NCI-H2029 treated with DMSO at 0.1 percent for 48 hours (cell line): Measurements from ENCODE around the gene MYO3B.
"Not testable (repeated sequence)": the region's sequence is repeated elsewhere in the genome, so short reads cannot be mapped to it uniquely, and the experiment has no call there.

Source experiments
- DNase-seq: peaks from one replicate; lab custom pipeline; 2025; lab: John Stamatoyannopoulos, UW

The MYO3B gene

DNA sequence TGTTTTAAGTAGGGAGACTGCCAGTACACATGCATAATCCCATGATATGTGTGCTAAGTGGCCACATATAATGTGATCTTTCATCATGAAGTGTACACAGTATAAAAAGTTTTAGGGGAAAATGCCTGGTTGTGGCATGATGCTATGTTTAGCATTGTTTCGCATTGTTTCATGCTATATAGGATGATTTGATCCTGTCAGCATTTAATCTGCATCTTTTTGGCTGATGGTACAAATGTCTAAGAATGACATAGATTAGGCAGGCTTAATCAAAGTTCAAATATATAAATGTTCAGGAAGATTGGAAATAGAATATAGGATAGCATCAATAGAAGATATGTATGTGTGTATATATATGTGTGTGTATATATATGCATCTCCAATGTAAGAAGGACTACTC lies 83.6 kb downstream of the MYO3B start:
- DNase-seq: no peak

DNA sequence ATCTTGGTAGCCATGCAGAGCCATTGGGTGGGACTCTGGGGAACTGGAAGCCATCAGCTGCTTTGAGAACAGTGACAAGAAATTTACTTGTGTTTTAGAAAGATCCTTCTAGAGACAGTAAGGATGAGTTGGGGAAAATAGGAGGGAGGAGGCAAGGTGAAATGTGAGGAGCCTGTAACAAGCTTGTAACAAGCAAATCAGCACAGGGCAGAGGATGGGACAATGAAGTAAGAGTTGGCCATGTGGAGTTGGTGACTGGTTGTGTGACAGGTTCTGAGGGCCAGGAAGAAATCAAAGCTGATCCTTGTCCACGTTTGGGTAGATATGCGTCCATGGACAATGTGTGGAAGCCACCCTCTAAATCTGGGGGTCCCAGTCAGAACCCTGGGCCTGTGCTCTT lies 84.4 kb downstream of the MYO3B start:
- DNase-seq: no peak

DNA sequence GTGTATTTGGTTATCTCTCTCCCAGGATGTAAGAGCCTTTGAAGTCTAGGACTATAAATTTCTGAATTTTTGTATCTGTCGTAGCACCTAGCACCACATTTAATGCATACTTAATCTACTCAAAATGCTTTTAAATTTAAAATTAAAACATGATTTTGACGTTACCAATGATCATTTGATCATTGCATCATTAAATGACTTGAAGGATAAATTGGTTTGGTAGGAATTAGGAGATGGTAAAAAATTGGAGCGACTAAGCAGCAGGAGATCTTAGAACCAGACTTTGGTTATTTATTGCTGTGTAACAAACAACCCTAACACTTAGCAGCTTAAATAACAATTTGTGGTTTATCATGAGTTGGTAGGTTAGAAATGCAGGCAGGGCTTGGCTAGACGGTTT lies 84.9 kb downstream of the MYO3B start:
- DNase-seq: no peak

DNA sequence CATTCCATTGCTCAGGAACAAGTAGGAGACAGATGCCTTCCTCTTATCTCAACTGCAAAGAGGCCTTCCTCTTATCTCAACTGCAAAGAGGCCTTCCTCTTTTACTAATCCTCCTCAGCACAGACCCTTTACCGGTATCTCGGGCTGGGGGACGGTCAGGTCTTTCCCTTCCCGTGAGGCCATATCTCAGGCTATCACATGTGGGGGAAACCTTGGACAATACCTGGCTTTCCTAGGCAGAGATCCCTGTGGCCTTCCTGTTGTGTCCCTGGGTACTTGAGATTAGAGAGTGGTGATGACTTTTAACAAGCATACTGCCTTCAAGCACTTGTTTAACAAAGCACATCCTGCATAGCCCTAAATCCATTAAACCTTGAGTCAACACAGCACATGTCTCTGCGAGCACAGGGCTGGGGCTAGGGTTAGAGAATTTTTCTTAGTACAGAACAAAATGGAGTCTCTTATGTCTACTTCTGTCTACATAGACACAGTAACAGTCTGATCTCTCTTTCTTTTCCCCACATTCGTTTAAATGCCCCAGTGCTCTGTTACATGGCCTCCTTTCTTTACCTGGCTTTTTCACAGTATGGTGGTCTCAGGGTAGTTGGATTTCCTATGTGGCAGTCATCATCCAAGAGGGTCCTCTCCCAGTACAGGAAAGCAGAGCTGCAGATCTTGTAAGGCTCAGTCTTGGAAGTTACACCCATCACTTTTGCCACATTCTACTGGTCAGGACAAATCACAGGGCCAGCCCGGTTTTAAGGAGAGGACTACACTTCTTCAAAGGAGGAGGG lies 86.0 kb downstream of the MYO3B start:
- DNase-seq: not testable (repeated sequence)

DNA sequence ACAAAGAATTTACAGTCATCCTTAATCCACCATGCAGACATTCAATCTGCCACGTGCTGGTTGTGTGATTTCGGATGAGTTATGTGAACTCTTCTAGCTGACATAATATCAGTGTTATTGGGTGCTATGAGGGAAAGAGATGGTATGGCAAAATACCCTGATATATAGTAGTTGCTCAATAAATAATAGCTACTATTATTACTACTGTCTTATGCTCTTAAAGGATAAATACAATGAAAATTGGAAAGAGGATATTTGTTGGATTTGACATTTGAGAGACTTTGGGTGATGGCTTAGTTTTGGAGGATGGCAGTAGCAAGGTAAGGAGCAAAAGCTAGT lies 86.5 kb downstream of the MYO3B start:
- DNase-seq: no peak

DNA sequence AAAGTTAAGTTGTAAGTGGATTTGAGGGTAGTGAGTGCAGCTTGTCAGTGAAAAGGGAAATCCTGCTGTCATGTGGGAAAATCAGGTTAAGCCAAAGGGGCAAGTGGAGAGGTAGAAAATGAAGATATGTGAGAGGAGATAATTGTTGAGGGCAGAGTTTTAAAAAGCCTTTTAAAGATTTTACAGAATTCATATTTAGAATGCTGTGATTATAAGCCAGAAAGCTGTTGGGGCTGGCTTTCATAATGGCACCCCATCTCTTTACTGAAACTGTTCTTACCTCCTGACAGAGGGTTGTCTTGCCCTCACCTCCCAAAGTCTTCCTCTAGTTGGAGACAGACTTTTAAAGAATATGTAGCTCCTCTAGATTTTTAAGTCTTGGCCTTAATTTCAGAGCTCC lies 86.9 kb downstream of the MYO3B start:
- DNase-seq: no peak

DNA sequence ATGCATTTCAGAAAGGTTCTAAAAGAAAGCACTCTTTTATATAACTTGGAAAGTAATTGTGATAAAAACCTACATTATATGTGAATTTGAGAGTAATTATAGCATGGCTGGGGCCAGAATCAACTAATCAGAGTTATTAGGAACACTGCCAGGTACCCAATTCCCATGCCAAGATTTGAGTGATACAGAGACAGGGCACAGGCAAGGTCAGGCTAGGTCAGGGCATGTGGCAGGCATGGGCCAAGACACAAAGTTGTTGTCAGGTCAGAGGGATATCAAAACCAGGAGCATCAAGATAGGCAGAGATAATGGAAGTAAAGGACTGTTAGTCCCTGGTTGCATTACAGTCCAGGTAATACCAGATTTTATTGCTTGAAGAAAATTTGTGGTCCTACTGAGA lies 87.4 kb downstream of the MYO3B start:
- no peak for DNase-seq

DNA sequence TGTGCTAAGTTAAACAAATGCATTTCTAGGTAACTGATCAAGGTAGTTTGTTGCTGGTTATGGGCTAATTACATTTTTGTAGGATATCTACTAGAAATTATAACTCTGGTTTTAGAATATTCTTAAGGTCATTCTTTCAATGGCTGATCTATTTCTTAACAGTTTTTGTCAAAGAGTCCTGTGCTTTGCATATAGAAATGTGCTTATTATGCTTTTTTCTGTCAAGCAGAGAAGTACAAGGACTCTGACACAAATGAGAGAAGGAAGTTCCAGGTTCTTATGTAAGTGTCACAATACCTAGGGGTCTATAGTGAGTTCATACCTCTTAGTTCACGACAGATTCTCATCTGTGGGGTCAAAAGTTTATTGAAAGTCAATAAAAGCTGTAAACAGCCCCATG lies 88.4 kb downstream of the MYO3B start:
- no peak for DNase-seq

DNA sequence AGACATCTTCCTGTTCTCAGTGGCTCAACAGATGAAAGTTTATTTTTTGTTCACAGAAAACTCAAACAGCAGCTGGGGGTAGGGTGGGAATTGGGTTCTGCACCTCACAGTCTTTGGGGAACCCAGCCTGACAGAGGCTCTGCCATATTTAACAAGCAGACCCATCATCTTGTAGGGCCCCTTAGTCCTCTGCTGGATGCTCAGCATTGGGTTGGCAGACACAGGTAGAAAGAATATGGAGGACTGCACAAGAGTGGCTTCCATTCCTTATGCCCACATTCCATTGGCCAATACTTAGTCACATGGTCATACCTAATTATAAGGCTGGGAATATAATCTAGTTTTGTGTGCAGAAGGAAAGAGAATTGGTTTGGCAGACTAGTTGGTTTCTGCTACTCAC lies 89.1 kb downstream of the MYO3B start:
- no peak for DNase-seq

DNA sequence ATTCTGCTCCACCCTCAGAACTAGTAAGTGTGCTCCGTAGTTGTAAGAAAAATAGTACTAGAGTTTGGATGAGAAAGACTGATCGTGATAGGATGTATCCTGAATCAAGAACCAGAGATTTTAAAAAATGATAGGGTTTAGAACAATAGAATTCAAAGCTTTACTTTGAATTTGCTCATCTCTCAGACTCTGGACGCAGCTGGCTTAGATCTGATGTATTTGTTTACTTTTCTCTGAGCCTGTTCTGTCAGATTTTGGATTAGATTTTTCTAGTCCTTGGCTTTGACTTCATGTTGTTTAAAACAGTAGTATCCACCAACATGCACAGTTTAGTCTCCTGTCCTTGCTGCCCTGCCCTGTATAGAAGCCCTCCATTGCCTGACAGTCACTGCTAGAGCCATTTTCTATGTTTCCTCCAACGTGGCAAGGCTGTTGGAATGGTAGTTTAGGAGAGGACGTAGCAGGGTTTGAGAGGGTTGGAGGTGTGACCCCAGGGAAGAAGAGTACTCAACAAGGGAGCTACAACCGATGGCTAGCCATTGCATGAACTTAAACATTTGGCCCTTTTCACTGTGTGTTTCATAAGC lies 92.4 kb downstream of the MYO3B start:
- DNase-seq: no peak

DNA sequence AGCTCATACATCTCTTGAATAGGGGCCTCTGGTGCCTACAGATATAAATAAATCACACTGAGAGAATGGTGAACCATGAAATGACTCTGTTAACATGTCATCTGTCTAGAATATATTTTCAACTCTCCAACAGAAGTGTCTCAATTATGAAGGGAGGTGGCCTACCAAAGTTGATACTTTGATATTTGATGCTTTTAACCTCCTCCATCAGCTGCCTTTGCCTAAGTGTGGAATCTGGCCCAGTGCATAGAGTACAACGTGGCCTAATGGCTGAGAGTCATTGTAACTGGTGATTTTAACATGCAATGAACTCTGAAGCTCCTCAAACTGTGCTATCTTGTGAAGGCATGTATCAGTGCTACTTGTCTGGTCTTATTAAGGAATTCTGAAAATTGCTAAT lies 93.4 kb downstream of the MYO3B start:
- DNase-seq: peak; percentile 72

DNA sequence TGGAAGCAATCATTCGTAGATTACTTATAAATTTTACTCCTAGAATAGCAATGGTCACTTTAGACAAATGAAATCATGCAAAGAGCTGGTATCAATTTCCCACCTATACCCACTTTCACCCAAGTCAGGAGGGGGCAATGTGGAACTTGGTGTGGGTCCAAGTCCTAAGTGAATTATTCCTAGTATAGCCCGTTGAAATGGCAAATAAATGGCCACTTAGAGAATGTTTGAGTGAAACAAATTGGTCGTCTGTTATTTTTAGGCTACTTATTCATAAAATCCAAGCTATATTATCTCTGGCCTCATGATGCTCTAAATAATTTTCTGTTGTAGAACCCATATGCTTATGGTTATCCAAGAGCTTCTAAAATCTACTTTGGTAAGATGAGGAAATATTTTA lies 98.1 kb downstream of the MYO3B start:
- no peak for DNase-seq

DNA sequence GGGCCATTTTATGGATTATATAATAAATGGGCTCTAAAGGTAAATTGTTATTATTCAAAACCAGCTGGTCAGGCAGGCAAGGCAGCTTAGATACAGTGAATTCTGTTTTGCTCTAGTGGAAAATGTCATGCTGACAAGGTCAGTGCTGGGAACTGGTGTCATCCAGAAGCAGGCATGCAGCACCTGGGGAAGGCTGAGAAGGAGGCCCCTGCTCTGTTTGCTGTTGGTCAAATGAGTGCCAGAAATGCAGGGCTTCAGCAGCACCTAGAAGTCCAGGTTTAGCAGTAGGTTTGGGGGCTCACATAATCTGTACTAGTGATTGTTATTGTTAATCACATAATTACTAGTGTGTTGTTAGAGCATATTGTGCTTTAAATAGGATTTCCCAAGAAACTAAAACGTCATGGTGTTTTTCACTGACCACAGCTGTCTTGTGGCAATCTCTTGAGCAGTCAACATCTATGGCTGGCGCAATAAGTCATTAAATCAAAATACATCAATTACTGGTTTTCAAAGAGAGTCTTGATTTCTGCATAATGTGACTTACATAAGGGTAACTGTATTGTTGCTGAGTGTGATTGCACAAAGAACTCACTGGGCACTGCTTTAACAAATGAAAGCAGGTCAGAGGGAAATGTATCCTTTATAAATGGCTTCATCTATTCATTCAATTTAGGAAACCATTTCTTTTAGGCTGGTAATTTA lies 99.1 kb downstream of the MYO3B start:
- DNase-seq: no peak

DNA sequence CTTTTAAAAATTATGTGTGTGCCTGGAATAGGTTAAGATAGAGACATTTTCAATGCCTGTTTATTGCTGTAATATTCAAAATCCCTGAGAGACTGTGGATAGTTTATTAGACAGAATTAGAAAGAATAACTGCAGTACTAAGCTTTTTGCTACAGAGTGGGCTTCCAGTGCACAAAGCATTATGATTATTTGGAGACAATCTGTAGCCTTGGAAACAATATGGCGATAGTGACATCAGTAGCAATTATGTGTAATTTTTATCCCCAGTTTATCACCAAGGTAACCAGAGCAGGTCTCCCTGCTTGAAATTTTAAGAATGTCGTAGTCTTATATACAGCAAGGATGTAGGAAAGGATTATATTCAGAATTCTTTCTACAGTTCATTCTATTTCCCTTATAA lies 100.0 kb downstream of the MYO3B start:
- DNase-seq: no peak

DNA sequence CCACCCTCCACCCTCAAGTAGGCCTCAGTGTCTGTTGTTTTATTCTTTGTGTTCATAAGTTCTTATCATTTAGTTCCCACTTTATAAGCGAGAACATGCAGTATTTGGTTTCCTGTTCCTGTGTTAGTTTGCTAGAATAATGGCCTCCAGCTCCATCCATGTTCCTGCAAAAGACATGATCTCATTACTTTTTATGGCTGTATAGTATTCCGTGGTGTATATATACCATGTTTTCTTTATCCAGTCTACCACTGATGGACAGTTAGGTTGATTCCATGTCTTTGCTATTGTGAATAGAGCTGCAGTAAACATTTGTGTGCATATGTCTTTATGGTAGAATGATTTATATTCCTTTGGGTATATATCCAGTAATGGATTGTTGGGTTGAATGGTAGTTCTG lies 101.7 kb downstream of the MYO3B start:
- DNase-seq: not testable (repeated sequence)

DNA sequence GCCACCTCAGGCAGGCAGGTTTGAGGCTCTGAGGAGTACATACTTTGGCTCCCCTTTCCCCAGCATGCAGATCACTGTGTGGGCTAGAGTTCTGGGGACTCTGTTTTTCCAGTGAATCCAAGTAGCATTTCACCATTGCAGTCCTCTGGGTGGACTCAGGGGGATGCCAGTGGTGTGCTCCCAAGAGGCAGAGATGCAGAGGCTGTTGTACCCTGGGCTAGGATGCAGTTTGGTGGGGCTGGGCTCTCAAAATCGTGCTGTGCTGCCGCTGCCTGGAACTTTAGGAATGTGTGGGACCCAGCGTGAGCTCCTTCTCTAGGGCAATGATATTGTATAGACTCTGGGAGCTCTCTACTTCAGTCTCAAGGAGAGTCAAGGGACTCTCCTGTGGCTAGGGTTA lies 104.9 kb downstream of the MYO3B start:
- no peak for DNase-seq

DNA sequence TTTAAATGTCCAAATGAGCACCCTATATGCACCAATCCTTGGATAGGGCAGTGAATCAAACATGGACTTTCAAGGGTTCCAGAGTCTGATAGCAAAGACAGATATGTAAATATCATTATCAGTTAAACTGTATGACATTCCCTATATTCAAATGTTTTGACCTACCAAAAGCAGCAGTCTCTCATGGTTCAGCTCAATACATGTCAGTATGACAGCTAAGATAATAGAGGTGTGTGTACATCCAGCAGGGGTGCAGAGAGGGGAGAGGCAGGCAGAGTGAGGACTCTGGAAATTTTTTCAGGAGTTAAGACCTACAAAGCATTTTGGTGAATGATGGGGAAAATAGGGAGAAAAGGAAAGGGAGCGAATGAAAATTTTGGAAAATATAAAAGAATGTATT lies 106.3 kb downstream of the MYO3B start:
- DNase-seq: no peak

DNA sequence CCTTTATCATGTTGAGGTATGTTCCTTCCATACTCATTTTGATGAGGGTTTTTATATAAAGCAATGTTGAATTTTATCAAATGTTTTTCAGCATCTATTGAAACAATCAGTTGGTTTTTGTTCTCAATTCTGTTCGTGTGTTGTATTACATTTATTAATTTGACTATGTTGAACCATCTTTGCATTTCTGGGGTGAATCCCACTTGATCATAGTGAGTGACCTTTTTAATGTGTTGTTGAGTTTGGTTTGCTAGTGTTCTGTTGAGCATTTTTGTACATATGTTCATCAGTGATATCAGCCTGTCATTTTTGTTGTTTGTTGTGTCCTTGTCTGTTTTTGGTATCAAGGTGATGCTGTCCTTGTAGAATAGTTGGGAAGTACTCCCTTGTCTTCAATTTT lies 110.9 kb downstream of the MYO3B start:
- no peak for DNase-seq

DNA sequence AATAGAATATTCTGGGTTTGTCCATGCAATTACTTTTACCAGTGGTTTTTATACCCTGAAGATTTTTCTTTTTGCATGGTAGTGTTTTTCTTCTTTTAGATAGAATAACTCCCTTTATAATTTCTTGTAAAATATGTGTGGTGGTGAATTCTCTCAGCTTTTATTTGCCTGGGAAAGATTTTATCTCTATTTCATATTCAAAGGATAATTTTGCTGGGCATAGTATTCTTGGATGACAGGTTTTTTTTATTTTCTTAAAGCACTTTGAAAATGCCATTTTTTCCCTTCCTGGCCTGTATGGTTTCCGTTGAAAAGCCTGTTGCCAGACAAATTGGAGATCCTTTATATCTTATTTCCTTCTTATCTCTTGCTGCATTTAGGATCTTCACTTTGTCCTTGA lies 113.5 kb downstream of the MYO3B start:
- DNase-seq: no peak

DNA sequence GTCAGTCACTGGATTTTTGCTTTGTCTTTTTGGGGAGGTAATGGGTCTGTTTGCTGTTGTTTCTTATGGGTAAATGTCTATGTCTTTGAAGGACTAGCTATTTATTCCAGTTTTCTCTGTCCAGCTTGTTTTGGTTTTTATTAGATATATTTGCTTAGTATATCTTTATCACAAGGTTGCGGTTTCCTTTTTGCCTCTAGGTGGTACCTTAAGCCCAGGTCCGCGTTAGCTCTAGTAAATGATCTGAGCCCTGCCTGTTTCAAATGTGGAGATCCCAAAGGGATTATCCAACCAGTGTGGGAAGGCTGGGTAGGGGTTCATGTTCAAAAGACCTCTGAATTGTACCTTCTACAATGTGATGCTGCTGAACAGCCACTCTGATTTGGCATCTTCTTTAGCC lies 114.5 kb downstream of the MYO3B start:
- no peak for DNase-seq

DNA sequence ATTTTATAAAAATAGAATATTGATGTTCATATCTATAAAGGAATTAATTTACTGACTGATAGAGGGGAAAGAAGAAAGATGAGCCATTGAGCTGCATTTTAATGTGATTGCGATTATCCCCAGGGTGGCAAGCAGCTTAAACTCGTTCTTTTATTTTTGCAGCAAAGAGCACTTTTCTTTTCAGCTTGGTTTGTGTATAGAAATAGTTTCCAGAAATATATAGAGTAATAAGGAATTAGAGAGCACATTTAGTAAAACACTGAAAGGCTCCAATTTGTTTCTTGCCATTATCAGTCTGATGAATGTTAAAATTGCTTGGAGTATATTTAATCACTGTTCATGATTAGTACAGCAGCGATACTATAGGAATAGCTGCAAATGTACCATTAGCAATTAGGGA lies 119.5 kb downstream of the MYO3B start:
- DNase-seq: no peak

DNA sequence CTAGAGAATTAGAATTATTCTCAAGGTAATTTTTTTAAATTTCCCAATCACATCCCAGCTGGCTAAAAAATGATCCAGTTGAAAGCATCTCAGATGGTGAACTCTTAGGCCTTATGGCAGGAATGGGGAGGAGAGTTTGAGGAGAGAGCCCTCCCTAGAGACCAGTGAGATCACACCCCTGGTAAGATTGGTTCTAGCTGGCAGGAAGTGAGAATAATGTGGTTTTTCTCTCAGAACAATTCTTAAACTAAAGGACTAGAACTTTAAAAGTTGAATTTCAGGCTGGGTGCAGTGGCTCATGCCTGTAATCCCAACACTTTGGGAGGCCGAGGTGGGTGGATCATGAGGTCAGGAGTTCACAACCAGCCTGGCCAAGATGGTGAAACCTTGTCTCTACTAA lies 120.2 kb downstream of the MYO3B start:
- DNase-seq: no peak

DNA sequence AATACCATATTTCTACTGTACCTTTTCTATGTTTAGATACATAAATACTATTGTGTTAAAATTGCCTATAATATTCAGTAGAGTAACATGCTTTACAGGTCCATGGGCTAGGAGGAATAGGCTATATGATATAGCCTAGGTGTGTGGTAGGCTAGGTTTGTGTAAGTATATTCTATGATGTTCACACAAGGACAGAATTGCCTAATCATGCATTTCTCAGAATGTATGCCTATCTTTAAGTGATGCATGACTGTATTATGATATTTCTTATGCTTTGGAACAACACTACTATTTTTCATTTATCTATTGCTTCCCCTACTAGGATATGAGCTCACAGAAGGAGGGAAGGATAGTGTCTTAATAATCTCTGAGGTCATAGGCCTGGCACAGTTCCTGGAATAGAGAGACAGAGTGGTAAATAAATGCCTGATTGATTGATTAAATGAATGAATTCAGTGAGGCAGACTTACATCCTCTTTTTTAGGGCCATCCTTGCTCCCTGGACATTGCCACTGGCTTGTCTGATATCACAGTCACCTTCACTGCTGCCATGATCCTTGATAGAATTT lies 121.0 kb downstream of the MYO3B start:
- DNase-seq: no peak
